ENCODE results near the gene EIF4A3.

- TF ChIP-seq RAD21 (conservative IDR thresholded peaks at IDR 0.05 in 1 of 2, IDR thresholded peaks at IDR 0.05 in 1 of 2), result no peak
- no peak for TF ChIP-seq CTCF (IDR thresholded peaks at IDR 0.05)
- no peak for TF ChIP-seq FOSL2 (IDR thresholded peaks at IDR 0.05)
- no peak for TF ChIP-seq FOSL2 (CRISPR knock-in tag; IDR thresholded peaks at IDR 0.05)
- no peak for TF ChIP-seq POLR2AphosphoS2 (conservative IDR thresholded peaks at IDR 0.05; ENCODE audit: low read length)
- TF ChIP-seq MAZ (IDR thresholded peaks at IDR 0.05; ENCODE audit: borderline replicate concordance, low read depth, low read length), result no peak
- no peak for TF ChIP-seq BCL3 (IDR thresholded peaks at IDR 0.05)
- TF ChIP-seq RARB (CRISPR knock-in tag; IDR thresholded peaks at IDR 0.05), result no peak
- no peak for TF ChIP-seq MAX (IDR thresholded peaks at IDR 0.05)
- TF ChIP-seq RCOR1 (IDR thresholded peaks at IDR 0.05; ENCODE audit: low read depth, low read length), result no peak
- TF ChIP-seq POLR2A (IDR thresholded peaks at IDR 0.05; ENCODE audit: low read length), result no peak
- no peak for TF ChIP-seq KDM5A (IDR thresholded peaks at IDR 0.05)
Measured at GRCh38 chr17:80092959-80093358, 54.0 kb downstream of the EIF4A3 start.
